WERI-Rb-1 (cell line): ENCODE measurements around the gene HOXD3.

ENCODE experiments used
- DNase-seq: peaks from one replicate; pipeline ENCODE4 v3.0.0-alpha.2; 2020
- H3K27ac ChIP-seq: fragments of 250-450 bp; sonication (Bioruptor Pico); 2 replicates; pipeline ENCODE4 v1.5.1; 2020; ENCODE audit warnings: mild to moderate bottlenecking, moderate library complexity
- H3K27me3 ChIP-seq: fragments of 250-450 bp; sonication (Bioruptor Pico); 2 replicates; pipeline ENCODE4 v1.5.1; 2021; ENCODE audit warnings: mild to moderate bottlenecking, low read depth, moderate library complexity; ENCODE audit not compliant: insufficient read depth, severe bottlenecking
- H3K36me3 ChIP-seq: fragments of 250-450 bp; sonication (Bioruptor Pico); 2 replicates; pipeline ENCODE4 v1.5.1; 2020; ENCODE audit warnings: mild to moderate bottlenecking, moderate library complexity
- H3K4me3 ChIP-seq: 2 replicates; pipeline ENCODE4 v1.5.1; 2011; ENCODE audit warnings: low read depth, mild to moderate bottlenecking, control low read depth, low read length
- H3K9me3 ChIP-seq: fragments of 250-450 bp; sonication (Bioruptor Pico); 2 replicates; pipeline ENCODE4 v1.5.1; 2021; ENCODE audit warnings: mild to moderate bottlenecking, moderate library complexity; ENCODE audit not compliant: severe bottlenecking
- TF ChIP-seq, protein P1 (sequence below): IDR thresholded peaks from 2 replicates; pipeline ENCODE4 v1.5.1; 2011; ENCODE audit warnings: low read depth, mild to moderate bottlenecking, control low read depth, inconsistent platforms, low read length

HOXD3 gene

GRCh38 chr2:176162911-176163671, 6.0 kb downstream of the HOXD3 start:
- TF ChIP-seq, protein P1, sequence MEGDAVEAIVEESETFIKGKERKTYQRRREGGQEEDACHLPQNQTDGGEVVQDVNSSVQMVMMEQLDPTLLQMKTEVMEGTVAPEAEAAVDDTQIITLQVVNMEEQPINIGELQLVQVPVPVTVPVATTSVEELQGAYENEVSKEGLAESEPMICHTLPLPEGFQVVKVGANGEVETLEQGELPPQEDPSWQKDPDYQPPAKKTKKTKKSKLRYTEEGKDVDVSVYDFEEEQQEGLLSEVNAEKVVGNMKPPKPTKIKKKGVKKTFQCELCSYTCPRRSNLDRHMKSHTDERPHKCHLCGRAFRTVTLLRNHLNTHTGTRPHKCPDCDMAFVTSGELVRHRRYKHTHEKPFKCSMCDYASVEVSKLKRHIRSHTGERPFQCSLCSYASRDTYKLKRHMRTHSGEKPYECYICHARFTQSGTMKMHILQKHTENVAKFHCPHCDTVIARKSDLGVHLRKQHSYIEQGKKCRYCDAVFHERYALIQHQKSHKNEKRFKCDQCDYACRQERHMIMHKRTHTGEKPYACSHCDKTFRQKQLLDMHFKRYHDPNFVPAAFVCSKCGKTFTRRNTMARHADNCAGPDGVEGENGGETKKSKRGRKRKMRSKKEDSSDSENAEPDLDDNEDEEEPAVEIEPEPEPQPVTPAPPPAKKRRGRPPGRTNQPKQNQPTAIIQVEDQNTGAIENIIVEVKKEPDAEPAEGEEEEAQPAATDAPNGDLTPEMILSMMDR, result no peak
- no peak overlapping the region for H3K27ac ChIP-seq
- no peak for DNase-seq
- no peak overlapping the region for H3K4me3 ChIP-seq
- peaks cover 93% of the 10 kb centered on the region for H3K27me3 ChIP-seq
- peaks cover 34% of the 10 kb centered on the region for H3K9me3 ChIP-seq
- H3K36me3 ChIP-seq, result no peaks in the 10 kb centered on the region

DNA sequence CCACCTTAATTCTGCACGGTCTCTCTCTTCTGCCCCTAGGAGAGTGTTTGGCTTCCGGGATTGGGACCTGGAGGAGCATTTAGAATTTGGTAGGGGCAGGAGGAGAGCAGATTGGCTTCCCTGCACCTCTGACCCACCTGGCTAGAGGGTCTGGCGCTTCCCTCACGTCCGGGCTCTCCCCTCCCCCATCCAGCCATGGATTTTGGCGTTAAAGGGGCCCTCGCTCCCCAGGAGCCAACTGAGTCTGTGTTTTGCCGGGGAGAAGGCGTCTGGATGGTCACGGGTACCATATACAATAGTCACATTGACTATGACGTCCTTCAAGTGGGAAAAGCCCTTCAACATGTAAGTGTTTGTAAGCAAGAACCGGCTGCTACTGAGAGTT, 6.6 kb downstream of the HOXD3 start:
- Histone ChIP-seq H3K27ac (no peak overlapping the region), H3K36me3 (no peaks in the 10 kb centered on the region), H3K4me3 (no peak overlapping the region), H3K9me3 (peaks cover 34% of the 10 kb centered on the region), H3K27me3 (peaks cover 90% of the 10 kb centered on the region)
- no peak for DNase-seq
- TF ChIP-seq, protein P1, result no peak

DNA sequence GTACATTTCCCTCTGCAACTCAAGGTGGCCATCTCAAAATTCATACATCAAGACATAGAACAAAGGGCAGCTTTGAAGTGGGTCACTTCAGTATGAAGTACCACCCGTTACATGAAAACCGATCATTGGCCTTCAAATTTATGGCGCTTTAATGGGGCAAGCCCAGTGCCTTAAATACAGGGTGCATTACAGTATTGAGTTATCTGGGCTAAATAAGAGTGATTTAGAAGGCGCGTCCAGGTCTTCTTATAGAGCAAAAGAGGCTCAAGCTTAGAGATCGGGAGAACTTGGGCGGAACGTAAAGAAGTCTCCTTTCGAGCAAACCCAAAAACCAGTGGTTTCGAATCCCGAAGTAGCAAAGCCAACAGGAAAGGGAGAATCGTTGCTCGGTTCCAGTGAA, 7.1 kb downstream of the HOXD3 start:
- no peak overlapping the region for H3K27ac ChIP-seq
- peaks cover 34% of the 10 kb centered on the region for H3K9me3 ChIP-seq
- H3K36me3 ChIP-seq, result no peaks in the 10 kb centered on the region
- no peak overlapping the region for H3K4me3 ChIP-seq
- no peak for DNase-seq
- H3K27me3 ChIP-seq, result peaks cover 91% of the 10 kb centered on the region
- TF ChIP-seq, protein P1, result no peak

GRCh38 chr2:176164611-176165369, 7.7 kb downstream of the HOXD3 start:
- H3K36me3 ChIP-seq, result no peaks in the 10 kb centered on the region
- no peak overlapping the region for H3K27ac ChIP-seq
- TF ChIP-seq, protein P1, result no peak
- peaks cover 91% of the 10 kb centered on the region for H3K27me3 ChIP-seq
- peaks cover 29% of the 10 kb centered on the region for H3K9me3 ChIP-seq
- H3K4me3 ChIP-seq, result 0 out of 2 replicates have a peak overlapping the region, but pooled peaks have one; percentile 8
- no peak for DNase-seq

DNA sequence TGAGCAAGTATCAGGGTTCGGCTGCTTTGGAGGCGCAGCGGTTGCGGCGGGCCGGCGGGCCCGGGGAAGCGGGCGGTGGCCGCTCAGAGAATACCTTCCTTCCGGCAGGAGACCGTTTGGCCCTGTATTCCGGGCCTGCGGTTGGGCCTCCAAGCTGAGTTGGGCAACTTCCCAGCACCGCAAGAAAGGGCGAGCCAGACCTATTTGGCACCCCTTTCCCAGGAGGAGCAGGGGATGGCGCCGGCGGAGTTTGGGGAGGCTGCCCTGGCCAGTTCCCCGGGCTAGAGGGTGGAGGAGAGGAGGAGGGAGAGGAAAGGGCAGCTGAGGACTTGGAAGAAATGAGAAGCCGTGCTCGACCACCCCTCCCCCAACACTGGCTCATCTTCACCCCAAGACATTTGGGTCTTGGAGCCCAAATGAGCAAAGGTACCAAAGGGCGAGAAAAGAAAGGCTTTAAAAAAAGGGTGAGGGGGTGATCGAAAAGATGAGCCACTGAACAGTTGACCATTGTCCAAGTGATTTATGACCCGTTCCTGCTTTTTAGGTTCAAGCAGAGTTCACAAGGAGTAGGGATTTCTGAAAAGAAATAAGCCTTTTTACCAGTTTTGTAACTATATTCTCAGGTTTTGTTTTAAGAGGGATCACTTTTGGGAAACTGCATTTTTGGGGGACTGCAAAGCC, 8.4 kb downstream of the HOXD3 start:
- TF ChIP-seq, protein P1, result no peak
- Histone ChIP-seq H3K27me3 (peaks cover 91% of the 10 kb centered on the region), H3K27ac (no peak overlapping the region), H3K9me3 (peaks cover 22% of the 10 kb centered on the region), H3K36me3 (no peaks in the 10 kb centered on the region), H3K4me3 (no peak overlapping the region)
- DNase-seq, result no peak
